ENCODE data around the gene TCTN3. TPM values are rescaled to one million over a fixed set of nuclear protein-coding genes. Genes with fewer than 3 reads are reported as not detected.
A peak's percentile ranks its signal among the peaks of the same experiment; 100 is the strongest.
"Not testable (repeated sequence)": the region's sequence is repeated elsewhere in the genome, so short reads cannot be mapped to it uniquely, and the experiment has no call there.

The TCTN3 gene
- total RNA-seq, 2 donors from 2014 or later = 26.6 to 29.6 TPM

GRCh38 chr10:95693071-95693667 is 558 bp downstream of the TCTN3 start:
- intact Hi-C loops (cut with DNase I, micrococcal nuclease) = loop anchor here in 1 of 2 donors (5.0 kb wide), 1 partner anchor 149 kb away; no protein-coding TSS in a partner anchor
- DNase-seq (peak in 1 of 2 donors; percentile 13), ATAC-seq (peak; percentile 3)

- intact Hi-C loops (cut with DNase I, micrococcal nuclease) = loop anchor here in 1 of 2 donors (5.0 kb wide), 1 partner anchor 151 kb away; no protein-coding TSS in a partner anchor
- ATAC-seq (no peak), DNase-seq (no peak)
Measured at GRCh38 chr10:95691281-95691680, 2.4 kb downstream of the TCTN3 start.

GRCh38 chr10:95688648-95689047 is 5.1 kb downstream of the TCTN3 start:
- DNase-seq = no peak
- intact Hi-C loops (cut with DNase I, micrococcal nuclease) = no loop called here
- ATAC-seq = no peak

GRCh38 chr10:95683966-95684365 is 9.8 kb downstream of the TCTN3 start:
- intact Hi-C loops (cut with DNase I, micrococcal nuclease) = no loop called here
- ATAC-seq (no peak), DNase-seq (no peak)

GRCh38 chr10:95675403-95676116 is 18.2 kb downstream of the TCTN3 start:
- DNase-seq (no peak), ATAC-seq (no peak)
- intact Hi-C loops (cut with DNase I, micrococcal nuclease) = no loop called here

- intact Hi-C loops (cut with DNase I, micrococcal nuclease) = no loop called here
- DNase-seq = no peak
- no peak for ATAC-seq
Measured at GRCh38 chr10:95674643-95675042, 19.1 kb downstream of the TCTN3 start.

GRCh38 chr10:95672641-95673040 is 21.1 kb downstream of the TCTN3 start:
- intact Hi-C loops (cut with DNase I, micrococcal nuclease); DNase-seq; ATAC-seq: not testable (repeated sequence)

- intact Hi-C loops (cut with DNase I, micrococcal nuclease) = no loop called here
- no peak for ATAC-seq
Measured at GRCh38 chr10:95664543-95664942, 29.2 kb downstream of the TCTN3 start.

GRCh38 chr10:95663496-95663895 is 30.2 kb downstream of the TCTN3 start:
- intact Hi-C loops (cut with DNase I, micrococcal nuclease) = no loop called here
- no peak for ATAC-seq

More at GRCh38 chr10:95664543-95664942, 29.2 kb downstream of the TCTN3 start:
- DNase-seq = no peak

GRCh38 chr10:95661818-95662217 is 31.9 kb downstream of the TCTN3 start:
- DNase-seq = no peak
- intact Hi-C loops (cut with DNase I, micrococcal nuclease) = no loop called here
- peak; percentile 44 for ATAC-seq

More at GRCh38 chr10:95663496-95663895, 30.2 kb downstream of the TCTN3 start:
- no peak for DNase-seq

GRCh38 chr10:95660283-95660682 is 33.4 kb downstream of the TCTN3 start:
- no peak for DNase-seq
- intact Hi-C loops (cut with DNase I, micrococcal nuclease) = no loop called here
- no peak for ATAC-seq

GRCh38 chr10:95657250-95657649 is 36.5 kb downstream of the TCTN3 start:
- DNase-seq = no peak
- no peak for ATAC-seq
- intact Hi-C loops (cut with DNase I, micrococcal nuclease) = no loop called here

GRCh38 chr10:95656291-95657164 is 37.2 kb downstream of the TCTN3 start, which contains the start of gene ALDH18A1:
Gene ALDH18A1 (minus strand): TSS chr10:95656711. CDS start chr10:95653377, 3,334 bp downstream.
- intact Hi-C loops (cut with DNase I, micrococcal nuclease) = no loop called here
- ATAC-seq (peak; percentile 90), DNase-seq (peak; percentile 93 to 95)

- intact Hi-C loops (cut with DNase I, micrococcal nuclease) = no loop called here
- DNase-seq (no peak), ATAC-seq (peak; percentile 38)
Measured at GRCh38 chr10:95655571-95656290, 38.0 kb downstream of the TCTN3 start.

- intact Hi-C loops (cut with DNase I, micrococcal nuclease) = no loop called here
- ATAC-seq = no peak
- DNase-seq = no peak
Measured at GRCh38 chr10:95653895-95654294, 39.8 kb downstream of the TCTN3 start.

GRCh38 chr10:95651346-95652060 is 42.2 kb downstream of the TCTN3 start:
- DNase-seq = no peak
- ATAC-seq = no peak
- intact Hi-C loops (cut with DNase I, micrococcal nuclease) = no loop called here

- no peak for DNase-seq
- ATAC-seq = no peak
- intact Hi-C loops (cut with DNase I, micrococcal nuclease) = no loop called here
Measured at GRCh38 chr10:95650232-95650631, 43.5 kb downstream of the TCTN3 start.

- DNase-seq (no peak), ATAC-seq (no peak)
- intact Hi-C loops (cut with DNase I, micrococcal nuclease) = no loop called here
Measured at GRCh38 chr10:95648138-95648537, 45.6 kb downstream of the TCTN3 start.
